ENCODE data around the gene PRKG1.

The PRKG1 gene

GRCh38 chr10:51886438-51887068 lies 812.3 kb downstream of the PRKG1 start:
- Histone ChIP-seq H4K20me1 (ENCODE audit: low read depth, low read length) (no peaks in the 10 kb centered on the region), H2AFZ (ENCODE audit: low read depth, low read length, severe bottlenecking) (no peak overlapping the region), H3K36me3 (ENCODE audit: low read length) (no peaks in the 10 kb centered on the region), H3K9ac (ENCODE audit: low read length) (no peak overlapping the region), H3F3A (ENCODE audit: insufficient read depth) (no peaks in the 10 kb centered on the region), H3K9me3 (ENCODE audit: insufficient read depth, low read length) (no peaks in the 10 kb centered on the region), H3K79me2 (ENCODE audit: insufficient read depth, low read length) (no peaks in the 10 kb centered on the region), H3K27me3 (ENCODE audit: low read length) (no peaks in the 10 kb centered on the region), H3K4me2 (ENCODE audit: low read depth, low read length, poor library complexity, severe bottlenecking) (no peak overlapping the region), H3K4me3 (ENCODE audit: insufficient read depth, low read length, poor library complexity, severe bottlenecking) (no peak overlapping the region), H3K27ac (ENCODE audit: low read depth, low read length) (no peak overlapping the region), H3K9me2 (replicated peaks; ENCODE audit: insufficient read depth, low read length) (no peaks in the 10 kb centered on the region)
- TF ChIP-seq EZH2phosphoT487 (conservative IDR thresholded peaks at IDR 0.05; ENCODE audit: low read length) (no peak), CTCF (IDR thresholded peaks at IDR 0.05; ENCODE audit: insufficient read depth, low read length, poor library complexity, severe bottlenecking) (no peak)

GRCh38 chr10:51888263-51888662 lies 814.0 kb downstream of the PRKG1 start:
- no peak overlapping the region for H3K4me3 ChIP-seq (ENCODE audit: insufficient read depth, low read length, poor library complexity, severe bottlenecking)
- H3K9ac ChIP-seq (ENCODE audit: low read length), result no peak overlapping the region
- H3K9me3 ChIP-seq (ENCODE audit: insufficient read depth, low read length), result no peaks in the 10 kb centered on the region
- no peaks in the 10 kb centered on the region for H3K79me2 ChIP-seq (ENCODE audit: insufficient read depth, low read length)
- H4K20me1 ChIP-seq (ENCODE audit: low read depth, low read length), result no peaks in the 10 kb centered on the region
- no peaks in the 10 kb centered on the region for H3F3A ChIP-seq (ENCODE audit: insufficient read depth)
- H2AFZ ChIP-seq (ENCODE audit: low read depth, low read length, severe bottlenecking), result no peak overlapping the region
- H3K27ac ChIP-seq (ENCODE audit: low read depth, low read length), result no peak overlapping the region
- no peak overlapping the region for H3K4me2 ChIP-seq (ENCODE audit: low read depth, low read length, poor library complexity, severe bottlenecking)
- TF ChIP-seq CTCF (IDR thresholded peaks at IDR 0.05; ENCODE audit: insufficient read depth, low read length, poor library complexity, severe bottlenecking) (no peak), EZH2phosphoT487 (conservative IDR thresholded peaks at IDR 0.05; ENCODE audit: low read length) (no peak)
- H3K9me2 ChIP-seq (replicated peaks; ENCODE audit: insufficient read depth, low read length), result no peaks in the 10 kb centered on the region
- no peaks in the 10 kb centered on the region for H3K36me3 ChIP-seq (ENCODE audit: low read length)
- no peaks in the 10 kb centered on the region for H3K27me3 ChIP-seq (ENCODE audit: low read length)

GRCh38 chr10:51892313-51892712 lies 818.0 kb downstream of the PRKG1 start:
- Histone ChIP-seq H3K27ac (ENCODE audit: low read depth, low read length) (no peak overlapping the region), H3K36me3 (ENCODE audit: low read length) (no peaks in the 10 kb centered on the region), H3K79me2 (ENCODE audit: insufficient read depth, low read length) (no peaks in the 10 kb centered on the region), H2AFZ (ENCODE audit: low read depth, low read length, severe bottlenecking) (no peak overlapping the region), H3K9me3 (ENCODE audit: insufficient read depth, low read length) (no peaks in the 10 kb centered on the region), H3K4me3 (ENCODE audit: insufficient read depth, low read length, poor library complexity, severe bottlenecking) (no peak overlapping the region), H3K27me3 (ENCODE audit: low read length) (no peaks in the 10 kb centered on the region), H4K20me1 (ENCODE audit: low read depth, low read length) (no peaks in the 10 kb centered on the region), H3F3A (ENCODE audit: insufficient read depth) (no peaks in the 10 kb centered on the region), H3K9me2 (replicated peaks; ENCODE audit: insufficient read depth, low read length) (no peaks in the 10 kb centered on the region), H3K9ac (ENCODE audit: low read length) (no peak overlapping the region), H3K4me2 (ENCODE audit: low read depth, low read length, poor library complexity, severe bottlenecking) (no peak overlapping the region)
- TF ChIP-seq CTCF (IDR thresholded peaks at IDR 0.05; ENCODE audit: insufficient read depth, low read length, poor library complexity, severe bottlenecking) (no peak), EZH2phosphoT487 (conservative IDR thresholded peaks at IDR 0.05; ENCODE audit: low read length) (no peak)
